Left kidney (tissue), 2 donors: ENCODE results near the gene RWDD2A. TPM values are rescaled to one million over a fixed set of nuclear protein-coding genes. Genes with fewer than 3 reads are reported as not detected.

ENCODE experiments used
- DNase-seq: peaks from one replicate; pipeline ENCODE4 v3.0.0-alpha.2; 2013
- polyA plus RNA-seq: library from polyadenylated mRNA; unstranded; fragments of 120-200 nt; gene quantifications from one replicate; pipeline ENCODE4 v1.2.1, GENCODE V29; 2013; ENCODE audit not compliant: insufficient read length

The RWDD2A gene
- polyA plus RNA-seq, 1 donor, result 8.3 TPM

DNA sequence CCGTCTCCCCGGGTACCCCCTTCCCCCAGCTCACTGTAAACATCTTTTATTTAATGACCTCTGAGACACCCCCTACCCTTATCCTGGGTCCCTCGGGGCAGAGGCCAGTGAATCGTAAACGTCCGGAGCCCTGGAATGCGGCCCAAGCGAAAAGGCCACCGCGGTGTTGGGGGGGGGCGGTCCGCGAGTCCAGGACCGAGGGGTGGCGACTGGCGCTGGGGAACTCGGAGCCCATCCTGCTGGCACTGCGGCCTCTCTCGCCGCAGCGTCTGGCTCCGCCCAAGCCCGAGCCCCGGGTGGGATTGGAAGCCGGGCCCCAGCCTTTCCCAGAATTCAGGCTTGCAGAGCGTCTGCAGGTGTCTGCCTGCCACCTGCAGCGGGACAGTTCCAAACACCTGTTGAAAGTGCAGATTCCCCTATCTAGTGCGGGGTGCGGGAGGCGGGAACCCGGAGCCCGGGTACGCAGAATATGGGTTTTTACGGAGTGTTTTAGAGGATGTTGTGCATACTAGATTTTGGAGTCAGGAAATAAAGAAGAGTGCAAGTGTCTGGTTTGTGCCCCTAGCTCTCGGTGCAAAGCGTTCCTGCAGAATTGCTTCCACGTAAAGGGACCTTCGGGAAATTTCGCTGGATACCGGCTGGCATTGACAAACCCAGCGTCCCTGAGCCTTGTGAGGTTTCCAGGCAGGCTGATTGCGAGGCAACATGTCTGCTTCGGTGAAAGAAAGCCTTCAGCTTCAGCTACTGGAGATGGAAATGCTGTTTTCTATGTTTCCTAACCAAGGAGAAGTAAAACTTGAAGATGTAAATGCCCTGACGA is 800 bp downstream of the RWDD2A start:
- DNase-seq, result peak; percentile 31

DNA sequence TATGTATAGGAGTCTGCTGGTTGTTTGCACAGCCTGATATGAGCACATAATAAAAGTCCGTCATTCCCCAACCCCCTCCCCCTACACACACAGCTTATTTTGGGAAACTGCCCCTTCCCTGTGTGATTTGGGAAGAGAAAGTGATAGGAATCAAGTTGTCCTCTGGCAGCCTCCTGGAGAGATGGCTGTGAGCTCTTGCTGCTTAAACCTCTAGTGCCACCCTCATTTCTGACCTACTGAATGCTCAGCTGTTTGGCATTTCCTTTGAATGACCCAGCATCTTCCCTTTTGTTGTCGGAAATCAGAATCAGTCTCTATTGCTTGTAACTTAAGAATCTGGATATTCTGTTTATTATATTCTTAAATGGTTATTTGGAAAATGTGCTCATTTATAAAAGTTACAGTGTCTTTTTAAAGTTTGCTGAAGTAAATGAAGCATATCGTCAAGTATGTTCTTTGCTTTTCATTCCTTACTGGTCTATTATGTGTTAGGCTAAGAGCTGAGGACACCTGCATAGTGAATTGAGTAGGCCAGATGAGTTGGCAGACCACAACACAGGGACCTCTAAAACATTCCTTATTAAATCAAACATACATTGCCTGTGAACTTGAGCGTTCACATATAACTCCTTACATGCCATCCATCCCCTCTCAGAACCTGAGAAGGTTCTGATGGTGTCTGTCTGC is 5.5 kb downstream of the RWDD2A start:
- DNase-seq, result no peak

DNA sequence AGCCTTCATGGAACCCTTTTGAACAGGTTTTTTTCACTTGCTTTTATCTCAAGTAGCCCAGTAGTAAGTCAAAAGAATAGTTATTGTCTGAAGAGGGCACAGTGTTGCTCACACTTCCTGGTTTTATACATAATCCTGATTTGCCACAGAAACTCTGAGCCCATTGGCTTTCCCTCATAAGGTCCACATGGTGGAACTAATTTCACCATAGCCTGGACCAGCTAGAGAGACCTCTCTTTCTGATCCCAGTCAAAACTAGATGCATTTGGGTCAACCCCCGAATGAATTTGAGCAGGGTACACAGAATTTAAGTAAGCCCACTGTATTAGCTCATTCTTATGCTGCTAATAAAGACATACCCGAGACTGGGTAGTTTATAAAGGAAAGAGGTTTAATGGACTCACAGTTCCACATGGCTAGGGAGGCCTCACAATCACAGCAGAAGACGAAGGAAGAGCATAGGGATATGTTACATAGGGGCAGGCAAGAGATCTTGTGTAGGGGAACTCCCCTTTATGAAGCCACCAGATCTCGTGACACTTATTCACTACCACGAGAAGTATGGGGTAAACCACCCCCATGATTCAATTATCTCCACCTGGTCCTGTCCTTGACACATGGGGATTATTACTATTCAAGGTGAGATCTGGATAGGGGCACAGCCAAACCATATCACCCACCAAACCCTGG is 6.2 kb downstream of the RWDD2A start:
- DNase-seq, result no peak

DNA sequence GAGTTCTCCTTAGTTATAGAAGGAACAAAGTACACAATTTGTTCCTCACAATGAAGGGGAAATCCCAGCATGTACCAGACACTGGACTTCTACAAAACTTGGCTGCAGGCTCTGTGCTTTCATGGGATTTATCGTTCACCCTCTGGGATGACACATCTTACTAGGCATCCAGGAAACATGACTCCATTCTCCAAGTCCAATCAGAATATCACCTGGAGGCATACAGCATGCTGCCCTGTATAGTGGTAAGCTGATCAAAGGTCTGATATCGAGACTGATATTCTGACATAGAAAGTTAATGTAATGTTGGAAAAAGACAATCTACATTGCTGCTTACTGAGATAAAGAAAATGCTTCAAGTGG is 6.7 kb downstream of the RWDD2A start:
- DNase-seq, result no peak

DNA sequence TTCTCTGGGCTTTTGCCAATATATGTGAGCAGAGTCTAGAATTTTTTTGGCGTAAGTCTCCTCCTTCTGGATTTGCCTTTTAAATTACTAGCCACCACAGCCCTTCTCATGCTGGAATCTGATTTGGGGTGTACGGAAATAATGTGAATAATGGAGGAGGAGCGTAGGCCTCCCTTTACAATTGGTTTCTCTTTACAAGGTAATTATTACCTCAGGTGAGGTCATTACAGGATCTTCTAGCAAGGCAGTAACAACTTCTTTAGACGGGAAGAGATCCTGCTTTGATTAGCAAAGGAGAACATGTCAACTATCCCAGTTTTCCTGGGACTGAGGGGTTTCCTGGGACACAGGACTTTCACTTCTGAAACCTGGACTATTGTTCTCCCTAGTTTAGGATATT is 8.9 kb downstream of the RWDD2A start:
- no peak for DNase-seq

DNA sequence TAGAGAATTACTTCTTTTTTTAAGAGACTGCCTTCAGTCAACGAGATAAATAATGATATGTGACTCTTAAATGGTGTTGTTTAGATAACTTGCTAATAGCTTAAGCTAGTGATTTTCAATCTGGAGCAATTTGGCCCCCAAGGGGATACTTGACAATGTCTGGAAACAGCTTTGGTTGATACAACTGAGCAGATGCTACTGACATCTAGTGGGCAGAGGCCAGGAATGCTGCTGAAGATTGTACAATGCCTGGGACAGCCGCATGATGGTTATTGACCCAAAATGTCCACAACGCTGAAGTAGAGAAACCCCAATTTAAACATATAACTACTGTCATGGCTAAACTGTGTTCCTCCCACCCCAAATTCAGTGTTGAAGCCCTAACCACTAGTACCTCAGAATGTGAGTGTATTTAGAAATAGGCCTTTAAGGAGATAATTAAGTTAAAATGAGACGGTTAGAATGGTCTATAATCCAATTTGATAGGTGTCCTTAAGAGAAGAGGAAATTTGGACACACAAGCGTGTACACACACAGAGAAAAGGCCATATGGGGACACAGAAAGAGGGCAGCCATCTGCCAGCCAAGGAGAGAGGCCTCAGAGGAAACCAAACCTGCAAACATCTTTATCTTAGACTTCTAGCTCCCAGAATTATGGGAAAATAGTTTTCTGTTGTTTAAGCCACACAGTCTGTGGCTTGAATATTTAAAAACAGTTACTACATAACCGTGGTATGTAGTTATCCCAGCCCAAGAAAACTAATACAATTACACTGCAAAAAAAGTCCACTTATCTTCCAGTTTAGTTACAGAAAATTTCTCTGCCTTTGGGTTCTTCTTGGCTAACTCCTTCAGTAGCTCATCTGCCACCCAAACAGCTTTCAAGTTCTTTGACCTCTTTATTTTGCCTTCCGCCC is 22.2 kb downstream of the RWDD2A start:
- DNase-seq, result peak; percentile 61

DNA sequence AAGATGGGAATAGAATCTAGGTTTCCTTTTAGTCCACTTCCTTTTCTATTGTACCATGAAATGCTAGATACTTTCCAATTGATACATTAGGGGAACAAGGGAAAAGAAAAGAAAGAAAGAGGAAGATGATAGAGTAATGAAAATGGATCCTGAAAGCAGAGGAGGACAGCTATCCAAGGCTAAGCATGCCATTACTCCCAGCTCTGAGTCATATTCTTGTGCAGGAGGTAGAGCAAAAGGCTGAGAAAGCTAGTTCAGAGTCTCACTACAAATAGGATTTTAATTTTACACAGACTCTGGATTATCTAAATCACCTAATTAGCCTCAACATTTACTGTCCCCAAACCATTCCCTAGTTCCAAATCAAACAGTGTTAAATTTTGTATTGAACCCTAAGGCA is 23.6 kb downstream of the RWDD2A start:
- no peak for DNase-seq

DNA sequence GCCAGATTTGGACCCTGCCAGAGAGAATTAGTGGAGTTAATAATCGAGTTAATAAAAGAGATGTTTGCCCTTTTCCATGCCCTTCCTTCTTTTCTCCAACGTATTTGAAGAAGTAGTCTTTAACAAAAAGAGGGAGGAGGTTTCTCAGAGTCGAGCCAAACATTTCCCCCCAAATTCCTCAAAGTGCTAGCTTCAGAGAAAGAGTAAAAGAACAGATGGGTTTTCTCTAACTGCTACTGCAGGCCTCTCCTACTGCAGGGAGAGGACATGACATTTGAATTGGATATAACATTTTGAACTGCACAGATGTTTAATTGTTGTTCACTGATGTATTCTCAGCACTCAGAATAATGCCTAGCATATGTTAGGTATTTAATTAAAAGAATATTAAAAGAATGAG is 25.5 kb downstream of the RWDD2A start:
- no peak for DNase-seq

DNA sequence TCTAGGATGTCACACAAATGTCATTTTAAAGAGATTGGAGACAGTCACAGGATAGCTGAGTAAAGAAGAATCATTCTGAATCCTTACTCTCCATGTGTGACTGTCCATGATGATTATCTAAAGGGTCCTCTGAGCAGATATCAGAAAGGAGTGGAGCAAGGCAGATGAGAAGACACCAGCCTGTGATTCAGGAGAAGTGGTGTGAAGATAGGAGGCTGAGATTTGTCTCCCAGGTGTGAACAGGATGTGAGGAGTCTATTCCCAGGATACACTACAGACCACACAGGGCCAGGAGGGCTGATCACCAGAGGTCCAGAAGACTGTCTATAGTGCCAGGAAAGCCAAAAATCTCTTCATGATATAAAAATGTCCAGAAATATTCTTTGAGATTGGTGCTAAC is 27.0 kb downstream of the RWDD2A start:
- DNase-seq, result no peak

DNA sequence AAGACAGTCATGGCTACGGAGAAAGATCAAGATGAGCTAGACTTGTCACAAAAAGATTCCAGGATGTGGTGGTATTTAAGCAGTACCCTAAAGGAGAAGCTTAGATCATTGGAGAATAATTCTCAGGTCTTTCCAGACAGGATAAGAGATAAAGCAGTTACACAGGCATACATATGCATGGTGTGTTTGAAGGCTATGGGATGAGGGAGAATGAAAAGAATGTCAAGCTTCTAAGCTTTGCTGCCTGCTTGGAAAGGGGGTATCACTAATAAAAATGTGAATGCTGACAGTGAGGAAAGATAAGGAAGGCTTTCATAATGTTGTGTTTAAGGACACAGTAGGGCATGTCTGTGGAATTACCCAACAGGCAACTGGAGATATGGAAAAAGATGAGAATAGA is 28.1 kb downstream of the RWDD2A start:
- DNase-seq, result no peak

DNA sequence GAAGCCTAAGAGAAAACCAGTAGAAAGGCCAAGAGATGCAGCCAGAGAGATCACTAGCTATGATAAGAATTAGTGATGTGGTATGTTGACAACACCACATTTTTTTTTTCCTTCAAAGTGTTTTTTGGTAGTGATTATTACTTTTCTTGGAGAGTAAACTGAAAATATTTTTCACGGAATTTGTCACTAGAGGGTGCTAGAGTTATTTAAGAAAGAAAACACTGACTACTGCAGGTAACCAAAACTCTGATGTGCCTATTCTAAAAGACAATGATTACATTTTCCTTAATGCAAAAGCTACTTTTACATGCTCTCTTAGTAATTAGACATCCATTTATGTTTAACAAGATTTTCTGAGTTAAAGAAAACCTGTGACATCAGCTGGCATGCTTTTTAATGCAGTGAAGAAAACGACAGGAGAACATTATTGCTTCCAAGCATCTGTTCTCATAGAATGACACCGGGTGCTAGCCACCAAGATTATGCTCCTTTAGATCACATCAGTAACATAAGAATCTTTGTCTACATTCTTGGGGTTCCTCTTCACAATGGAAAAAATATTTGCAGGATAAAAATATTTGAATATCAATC is 28.8 kb downstream of the RWDD2A start:
- peak; percentile 39 for DNase-seq

DNA sequence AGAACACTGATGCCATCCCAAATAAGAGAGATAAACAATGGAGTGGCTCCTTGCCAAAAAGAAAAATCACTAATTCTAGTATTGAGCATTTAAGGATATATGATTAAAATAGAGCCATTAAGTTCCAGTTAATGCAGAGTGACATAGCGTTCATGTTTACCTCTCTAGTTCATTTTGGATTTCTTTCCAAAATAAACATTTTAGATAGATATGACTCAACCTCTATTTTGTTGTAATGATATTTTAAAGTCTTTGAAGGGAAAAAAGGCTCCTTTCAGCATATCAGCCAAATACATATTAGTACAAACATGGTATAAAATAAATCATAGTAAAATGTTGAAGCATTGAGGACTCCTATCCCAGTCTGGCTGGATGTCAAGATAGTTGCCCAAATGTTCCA is 33.4 kb downstream of the RWDD2A start:
- no peak for DNase-seq

DNA sequence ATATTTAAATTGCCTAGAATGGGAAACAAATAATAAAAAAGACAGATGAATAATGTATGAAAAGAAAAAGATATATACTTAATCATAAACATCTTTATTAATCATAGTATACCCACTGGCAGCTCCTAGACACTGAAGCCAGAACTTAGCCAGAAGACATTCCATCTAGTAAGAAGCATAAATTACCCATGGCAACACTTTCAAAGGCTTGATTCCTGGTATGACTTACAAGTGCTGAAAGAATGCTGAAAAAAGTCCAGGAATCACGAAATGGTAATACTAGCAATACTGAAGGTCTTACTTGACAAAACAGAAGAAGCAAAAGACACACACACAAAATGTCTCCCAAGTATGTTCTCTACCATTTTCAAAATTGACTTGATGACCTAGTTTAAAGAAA is 38.0 kb downstream of the RWDD2A start:
- DNase-seq, result no peak

DNA sequence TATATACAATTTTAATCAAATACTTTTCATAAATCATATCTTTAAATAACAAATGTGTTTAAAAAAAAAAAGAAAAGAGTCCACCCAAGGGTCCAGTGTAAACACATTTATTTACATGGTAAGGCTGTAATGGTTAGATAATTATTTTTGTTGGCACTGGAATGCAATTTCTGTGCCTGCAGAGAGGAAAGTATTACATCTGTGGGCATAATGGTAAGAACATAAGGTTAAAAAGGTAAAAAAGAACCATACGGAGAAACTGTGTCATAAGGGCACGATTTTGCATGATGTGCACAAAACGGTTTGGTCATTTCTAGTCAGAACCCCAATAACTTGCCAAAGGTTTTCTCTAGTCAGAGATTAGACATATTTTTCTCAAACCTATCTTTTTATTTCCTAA is 54.3 kb downstream of the RWDD2A start:
- no peak for DNase-seq

Other genes with a start within 250 kb of the RWDD2A start
- 12.2 TPM for gene UBE3D, start 127.5 kb upstream of the RWDD2A start, polyA plus RNA-seq
- 42.6 TPM for gene DOP1A, start 125.7 kb upstream of the RWDD2A start, polyA plus RNA-seq
- 59.4 TPM for gene PGM3, start 92 bp upstream of the RWDD2A start, polyA plus RNA-seq
- 2.5 TPM for gene ME1, start 237.7 kb downstream of the RWDD2A start, polyA plus RNA-seq